GM06990 (cell line): ENCODE measurements around the gene STK17A.
A peak's percentile ranks its signal among the peaks of the same experiment; 100 is the strongest.

ENCODE experiments used
- DNase-seq: peaks from one replicate; pipeline ENCODE4 v3.0.0-alpha.2; 2011; ENCODE audit not compliant: insufficient read length; ENCODE audit errors: extremely low read depth
- H3K27me3 ChIP-seq: replicated peaks from 2 replicates; pipeline ENCODE4 v1.6.0; 2011; ENCODE audit warnings: low read length; ENCODE audit not compliant: control insufficient read depth, insufficient read depth
- H3K36me3 ChIP-seq: 2 replicates; pipeline ENCODE4 v1.5.1; 2011; ENCODE audit warnings: low read length; ENCODE audit not compliant: control insufficient read depth, insufficient read depth
- H3K4me3 ChIP-seq: replicated peaks from 2 replicates; pipeline ENCODE4 v1.5.1; 2011; ENCODE audit warnings: low read depth, mild to moderate bottlenecking, control low read depth, low read length
- CTCF ChIP-seq: IDR thresholded peaks from 2 replicates; pipeline ENCODE4 v1.5.1; 2011; ENCODE audit warnings: low read length, control low read depth, mild to moderate bottlenecking, inconsistent platforms; ENCODE audit not compliant: insufficient read depth, poor library complexity, severe bottlenecking

Gene STK17A

GRCh38 chr7:43604251-43604650, 21.3 kb downstream of the STK17A start:
- Histone ChIP-seq H3K36me3 (peaks cover 11% of the 10 kb centered on the region), H3K4me3 (no peak overlapping the region), H3K27me3 (no peaks in the 10 kb centered on the region)
- DNase-seq, result no peak
- no peak for TF ChIP-seq CTCF

GRCh38 chr7:43609097-43609496, 26.2 kb downstream of the STK17A start:
- H3K27me3 ChIP-seq, result no peaks in the 10 kb centered on the region
- peaks cover 14% of the 10 kb centered on the region for H3K36me3 ChIP-seq
- no peak overlapping the region for H3K4me3 ChIP-seq
- no peak for DNase-seq
- no peak for TF ChIP-seq CTCF

- H3K4me3 ChIP-seq, result no peak overlapping the region
- no peak for TF ChIP-seq CTCF
- DNase-seq, result no peak
- H3K27me3 ChIP-seq, result no peaks in the 10 kb centered on the region
- H3K36me3 ChIP-seq, result peaks cover 19% of the 10 kb centered on the region
Observed at GRCh38 chr7:43612128-43612527, 29.2 kb downstream of the STK17A start.

GRCh38 chr7:43612599-43613589, 30.0 kb downstream of the STK17A start:
- H3K27me3 ChIP-seq, result no peaks in the 10 kb centered on the region
- no peak overlapping the region for H3K4me3 ChIP-seq
- TF ChIP-seq CTCF, result no peak
- peak; percentile 44 for DNase-seq
- H3K36me3 ChIP-seq, result peaks cover 19% of the 10 kb centered on the region

- TF ChIP-seq CTCF, result no peak
- H3K36me3 ChIP-seq, result peaks cover 20% of the 10 kb centered on the region
Observed at GRCh38 chr7:43615558-43616145, 32.7 kb downstream of the STK17A start.

More at GRCh38 chr7:43615558-43616145, 32.7 kb downstream of the STK17A start:
- Histone ChIP-seq H3K4me3 (no peak overlapping the region), H3K27me3 (no peaks in the 10 kb centered on the region)
- no peak for DNase-seq
